ENCODE results near the gene ADGRV1. TPM values are rescaled to one million over a fixed set of nuclear protein-coding genes. Genes with fewer than 3 reads are reported as not detected.
A peak's percentile ranks its signal among the peaks of the same experiment; 100 is the strongest.

The ADGRV1 gene
- total RNA-seq, 1 experiment from 2014 or later: 6.8 TPM

DNA sequence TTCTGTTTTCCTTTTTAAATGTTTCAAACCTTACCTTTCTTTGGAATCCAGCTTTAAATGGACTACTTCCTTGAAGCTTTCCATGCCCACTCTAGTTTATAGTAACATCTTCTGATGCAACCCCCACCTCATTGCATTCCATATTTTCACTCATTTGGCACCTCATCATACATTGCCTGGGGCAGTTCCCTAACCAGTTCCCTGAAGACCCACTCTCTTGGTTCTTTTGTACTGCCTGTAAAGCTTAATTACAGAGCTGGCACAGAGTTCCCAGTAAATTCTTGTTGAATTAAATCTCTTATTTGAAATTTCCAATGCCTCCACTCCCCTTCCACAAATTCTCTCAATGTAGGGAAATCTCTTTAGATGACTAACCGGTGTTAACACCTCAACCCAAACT lies 567.3 kb downstream of the ADGRV1 start:
- Histone ChIP-seq H3K4me3 (ENCODE audit: low read depth, low read length, poor library complexity, severe bottlenecking) (no peak overlapping the region), H3K9me3 (ENCODE audit: low read depth, low read length, poor library complexity, severe bottlenecking) (no peaks in the 10 kb centered on the region), H3K27ac (ENCODE audit: low read depth, low read length, poor library complexity, severe bottlenecking) (peak overlapping the region; percentile 37), H3K27me3 (replicated peaks; ENCODE audit: insufficient read depth, low read depth, low read length, poor library complexity) (no peaks in the 10 kb centered on the region), H3K36me3 (ENCODE audit: insufficient read depth, low read length, poor library complexity, severe bottlenecking) (no peaks in the 10 kb centered on the region), H3K4me1 (ENCODE audit: insufficient read depth, low read length, poor library complexity, severe bottlenecking) (peaks cover 66% of the 10 kb centered on the region)
- no peak for TF ChIP-seq CTCF (conservative IDR thresholded peaks at IDR 0.05; ENCODE audit: low read depth, low read length)
- TF ChIP-seq EZH2 (IDR thresholded peaks at IDR 0.05; ENCODE audit: borderline replicate concordance, low read depth, low read length, poor library complexity, severe bottlenecking): no peak
- peak; percentile 39 for DNase-seq (ENCODE audit: low spot score)
- no TSS peak for BruUV-seq (replicated peaks)
- ChIA-PET POLR2A (ENCODE audit: low non-redundant PET) (no interaction called here), CTCF (no interaction called here)
- intact Hi-C loops (cut with micrococcal nuclease; ENCODE audit: unreplicated experiment): no loop called here

- peak overlapping the region; percentile 37 for H3K27ac ChIP-seq (ENCODE audit: low read depth, low read length, poor library complexity, severe bottlenecking)
- ChIA-PET CTCF (no interaction called here), POLR2A (ENCODE audit: low non-redundant PET) (no interaction called here)
- TF ChIP-seq CTCF (conservative IDR thresholded peaks at IDR 0.05; ENCODE audit: low read depth, low read length) (no peak), EZH2 (IDR thresholded peaks at IDR 0.05; ENCODE audit: borderline replicate concordance, low read depth, low read length, poor library complexity, severe bottlenecking) (no peak)
- intact Hi-C loops (cut with micrococcal nuclease; ENCODE audit: unreplicated experiment): no loop called here
- peaks cover 66% of the 10 kb centered on the region for H3K4me1 ChIP-seq (ENCODE audit: insufficient read depth, low read length, poor library complexity, severe bottlenecking)
- H3K9me3 ChIP-seq (ENCODE audit: low read depth, low read length, poor library complexity, severe bottlenecking): no peaks in the 10 kb centered on the region
- no peaks in the 10 kb centered on the region for H3K27me3 ChIP-seq (replicated peaks; ENCODE audit: insufficient read depth, low read depth, low read length, poor library complexity)
- no TSS peak for BruUV-seq (replicated peaks)
- no peak for DNase-seq (ENCODE audit: low spot score)
- H3K4me3 ChIP-seq (ENCODE audit: low read depth, low read length, poor library complexity, severe bottlenecking): no peak overlapping the region
- no peaks in the 10 kb centered on the region for H3K36me3 ChIP-seq (ENCODE audit: insufficient read depth, low read length, poor library complexity, severe bottlenecking)
These were observed 567.9 kb downstream of the ADGRV1 start for GRCh38 chr5:91126448-91126847.

DNA sequence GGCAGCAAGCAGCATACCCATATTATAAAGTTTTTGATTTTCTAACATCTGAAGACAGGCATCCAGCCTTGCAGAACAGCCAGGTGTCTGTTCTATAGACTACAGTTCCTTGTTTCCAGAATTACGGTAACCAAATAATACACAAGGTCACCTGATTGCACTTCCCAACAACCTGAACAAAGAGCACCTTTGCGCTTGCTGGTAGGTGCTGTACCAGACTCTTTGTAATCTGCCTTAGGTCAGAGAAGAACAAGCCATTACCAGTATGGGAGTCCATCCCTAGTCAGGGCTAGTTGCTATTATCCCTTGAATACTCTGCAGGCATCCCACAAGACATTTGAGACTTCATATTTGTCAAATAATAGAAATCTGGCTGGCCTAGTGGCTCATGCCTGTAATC lies 568.3 kb downstream of the ADGRV1 start:
- CTCF ChIA-PET: no interaction called here
- no peaks in the 10 kb centered on the region for H3K36me3 ChIP-seq (ENCODE audit: insufficient read depth, low read length, poor library complexity, severe bottlenecking)
- no peak overlapping the region for H3K27ac ChIP-seq (ENCODE audit: low read depth, low read length, poor library complexity, severe bottlenecking)
- TF ChIP-seq CTCF (conservative IDR thresholded peaks at IDR 0.05; ENCODE audit: low read depth, low read length) (no peak), EZH2 (IDR thresholded peaks at IDR 0.05; ENCODE audit: borderline replicate concordance, low read depth, low read length, poor library complexity, severe bottlenecking) (no peak)
- POLR2A ChIA-PET (ENCODE audit: low non-redundant PET): no interaction called here
- no peaks in the 10 kb centered on the region for H3K27me3 ChIP-seq (replicated peaks; ENCODE audit: insufficient read depth, low read depth, low read length, poor library complexity)
- intact Hi-C loops (cut with micrococcal nuclease; ENCODE audit: unreplicated experiment): no loop called here
- H3K4me1 ChIP-seq (ENCODE audit: insufficient read depth, low read length, poor library complexity, severe bottlenecking): peaks cover 64% of the 10 kb centered on the region
- DNase-seq (ENCODE audit: low spot score): no peak
- H3K9me3 ChIP-seq (ENCODE audit: low read depth, low read length, poor library complexity, severe bottlenecking): no peaks in the 10 kb centered on the region
- H3K4me3 ChIP-seq (ENCODE audit: low read depth, low read length, poor library complexity, severe bottlenecking): no peak overlapping the region
- no TSS peak for BruUV-seq (replicated peaks)

Data from A673 (cell line).